Lower lobe of right lung (tissue), 2 donors: ENCODE data around the gene FHAD1. TPM values are rescaled to one million over a fixed set of nuclear protein-coding genes. Genes with fewer than 3 reads are reported as not detected.

Source experiments
- ATAC-seq, 2 donors: fragments of 200-7000 bp; cut with Tn5 transposase; one replicate each; pipeline ENCODE4 v1.9.1; 2020 to 2022; ENCODE audit warnings: mild to moderate bottlenecking in 2 of 2, moderate library complexity in 2 of 2
- DNase-seq: peaks from one replicate; pipeline ENCODE4 v3.0.0-alpha.2; 2020
- H3K27ac ChIP-seq: fragments of 200-600 bp; one replicate; pipeline ENCODE4 v1.8.0; 2022
- H3K27me3 ChIP-seq: fragments of 200-600 bp; one replicate; pipeline ENCODE4 v1.8.0; 2022; ENCODE audit warnings: low read depth
- H3K36me3 ChIP-seq: fragments of 200-600 bp; one replicate; pipeline ENCODE4 v1.8.0; 2022; ENCODE audit warnings: mild to moderate bottlenecking
- H3K4me1 ChIP-seq: fragments of 200-600 bp; one replicate; pipeline ENCODE4 v1.8.0; 2022
- H3K4me3 ChIP-seq: fragments of 200-600 bp; one replicate; pipeline ENCODE4 v1.8.0; 2022; ENCODE audit warnings: mild to moderate bottlenecking
- H3K9me3 ChIP-seq: fragments of 200-600 bp; one replicate; pipeline ENCODE4 v1.8.0; 2022
- CTCF ChIP-seq: fragments of 200-600 bp; IDR thresholded peaks from one replicate; pipeline ENCODE4 v1.8.0; 2022; ENCODE audit warnings: antibody characterized with exemption, mild to moderate bottlenecking
- intact Hi-C: fragments of 100-400 bp; cut with DNase I; formaldehyde crosslinking; loops from one replicate; pipeline ENCODE4 v1.11.0; 2022
- total RNA-seq: library from RNA; stranded (reverse); fragmentation: NEBNext Ultra II Directional; extraction: Animal tissue kit (Norgen Biotek cat#: 25700); gene quantifications from one replicate; pipeline ENCODE4 v1.2.1, GENCODE V29; 2021
- donor health status: DM: no; HTN: yes; CAD: no; lungs with severe emphysema.

FHAD1 gene
- total RNA-seq, 1 donor from 2014 or later, result 14.3 TPM

GRCh38 chr1:15254559-15254958 is 7.5 kb downstream of the FHAD1 start:
- no peak for ATAC-seq

GRCh38 chr1:15255582-15256149 is 8.6 kb downstream of the FHAD1 start:
- Histone ChIP-seq H3K4me1 (peaks cover 40% of the 10 kb centered on the region), H3K27me3 (no peaks in the 10 kb centered on the region), H3K4me3 (no peak overlapping the region), H3K9me3 (no peaks in the 10 kb centered on the region), H3K27ac (no peak overlapping the region), H3K36me3 (no peaks in the 10 kb centered on the region)
- DNase-seq (no peak), ATAC-seq (no peak)
- TF ChIP-seq CTCF, result no peak
- intact Hi-C loops, result no loop called here

More at GRCh38 chr1:15254559-15254958, 7.5 kb downstream of the FHAD1 start:
- DNase-seq, result no peak
- peaks cover 28% of the 10 kb centered on the region for H3K4me1 ChIP-seq
- H3K9me3 ChIP-seq, result no peaks in the 10 kb centered on the region
- intact Hi-C loops, result no loop called here
- no peaks in the 10 kb centered on the region for H3K27me3 ChIP-seq
- no peak for TF ChIP-seq CTCF
- no peak overlapping the region for H3K4me3 ChIP-seq
- H3K27ac ChIP-seq, result no peak overlapping the region
- no peaks in the 10 kb centered on the region for H3K36me3 ChIP-seq

GRCh38 chr1:15256584-15256983 is 9.6 kb downstream of the FHAD1 start:
- intact Hi-C loops, result no loop called here
- no peak overlapping the region for H3K27ac ChIP-seq
- no peaks in the 10 kb centered on the region for H3K9me3 ChIP-seq
- no peaks in the 10 kb centered on the region for H3K27me3 ChIP-seq
- no peak for ATAC-seq
- H3K4me1 ChIP-seq, result peaks cover 49% of the 10 kb centered on the region
- H3K36me3 ChIP-seq, result no peaks in the 10 kb centered on the region
- no peak for TF ChIP-seq CTCF
- DNase-seq, result no peak
- no peak overlapping the region for H3K4me3 ChIP-seq

- no peaks in the 10 kb centered on the region for H3K9me3 ChIP-seq
- intact Hi-C loops, result no loop called here
- H3K4me1 ChIP-seq, result peaks cover 56% of the 10 kb centered on the region
- no peak for DNase-seq
- no peaks in the 10 kb centered on the region for H3K36me3 ChIP-seq
- ATAC-seq, result no peak
- H3K27me3 ChIP-seq, result no peaks in the 10 kb centered on the region
- peak overlapping the region; percentile 73 for H3K27ac ChIP-seq
- H3K4me3 ChIP-seq, result no peak overlapping the region
- no peak for TF ChIP-seq CTCF
These were observed 10.3 kb downstream of the FHAD1 start for GRCh38 chr1:15257309-15257708.

GRCh38 chr1:15258833-15259621 is 12.0 kb downstream of the FHAD1 start:
- intact Hi-C loops, result no loop called here
- Histone ChIP-seq H3K27me3 (no peaks in the 10 kb centered on the region), H3K36me3 (no peaks in the 10 kb centered on the region), H3K27ac (peak overlapping the region; percentile 73), H3K4me1 (peaks cover 55% of the 10 kb centered on the region), H3K4me3 (peak overlapping the region; percentile 7), H3K9me3 (no peaks in the 10 kb centered on the region)
- DNase-seq (no peak), ATAC-seq (peak; percentile 9 to 34)
- no peak for TF ChIP-seq CTCF
